Ovary (tissue), 9 donors: ENCODE measurements around the gene ASXL2. TPM values are rescaled to one million over a fixed set of nuclear protein-coding genes. Genes with fewer than 3 reads are reported as not detected.
"Not testable (repeated sequence)": the region's sequence is repeated elsewhere in the genome, so short reads cannot be mapped to it uniquely, and the experiment has no call there.

Source experiments
- DNase-seq, 5 donors: peaks; one replicate each; pipeline ENCODE4 v3.0.0-alpha.2; 2019 to 2020
- H3K27ac ChIP-seq, 2 donors: fragments of 200-600 bp; one replicate each; pipeline versions ENCODE4 v1.5.1 to v1.8.0; 2019 to 2022
- H3K27me3 ChIP-seq: fragments of 200-600 bp; one replicate; pipeline ENCODE4 v1.8.0; 2022
- H3K36me3 ChIP-seq: fragments of 200-600 bp; sonication (generic); one replicate; pipeline ENCODE4 v1.5.1; 2019
- H3K4me1 ChIP-seq: one replicate; pipeline ENCODE4 v1.8.1; 2013; ENCODE audit warnings: mild to moderate bottlenecking, moderate library complexity; ENCODE audit not compliant: insufficient read depth
- H3K4me3 ChIP-seq: fragments of 200-600 bp; sonication (generic); one replicate; pipeline ENCODE4 v1.5.1; 2017
- H3K9me3 ChIP-seq, 2 donors: fragments of 200-600 bp in 1 of 2; sonication (generic) in 1 of 2; one replicate each; pipeline versions ENCODE4 v1.5.1 to v1.8.1; 2013 to 2019; ENCODE audit warnings: mild to moderate bottlenecking in 1 of 2, moderate library complexity in 1 of 2
- EP300 ChIP-seq: sonication (generic); formaldehyde crosslinking; IDR thresholded peaks from one replicate; pipeline ENCODE4 v1.6.1; 2017; ENCODE audit warnings: antibody characterized with exemption
- POLR2A ChIP-seq: fragments of 450-650 bp; IDR thresholded peaks from one replicate; pipeline ENCODE4 v1.6.1; 2017; ENCODE audit warnings: antibody characterized with exemption, mild to moderate bottlenecking, moderate library complexity
- WGBS, 3 donors: extraction: QIAGEN DNeasy Blood & Tissue Kit in 1 of 3; methylation state at CpG; one replicate each; pipeline versions ENCODE4 v1.1.5 to v1.1.7; 2013 to 2017; 5-methylcytosine and 5-hydroxymethylcytosine counted together
- intact Hi-C, 4 donors: fragments of 100-400 bp; cut with DNase I; formaldehyde crosslinking; loops; one replicate each; pipeline versions ENCODE4 v1.11.0 to v1.15.1; 2022 to 2023
- polyA plus RNA-seq, 2 donors: library from polyadenylated mRNA; stranded (reverse); fragments of 200-250 nt in 1 of 2; fragments of 350-450 nt in 1 of 2; fragmentation: Illumina TruSeq in 1 of 2; extraction: RNeasy Lipid Tissue Mini Kit (QIAGEN cat#74804) in 1 of 2; gene quantifications; one replicate each; pipeline ENCODE4 v1.2.3, GENCODE V29; 2013 to 2014
- total RNA-seq, 7 donors: library from RNA; depleted of rRNA in 2 of 7; stranded (reverse); fragments of >200 nt in 2 of 7; fragmentation: NEBNext Ultra II Directional in 3 of 7; extraction: Animal tissue kit (Norgen Biotek cat#: 25700) in 3 of 7; gene quantifications; one replicate each; pipeline versions ENCODE4 v1.1.0 to v1.2.4, GENCODE V29; 2016 to 2023
- TF ChIP-seq, protein P1 (sequence below), 3 donors: fragments of 450-650 bp in 2 of 3; fragments of 200-600 bp in 1 of 3; IDR thresholded peaks; one replicate each; pipeline versions ENCODE4 v1.5.1 to v1.8.0; 2016 to 2022; ENCODE audit warnings: antibody characterized with exemption in 3 of 3, mild to moderate bottlenecking in 1 of 3
- donor health status: DM: no; HTN: no; CAD: no; lungs with moderate emphysema.
- donor health status: DM: no; HTN: no; CAD: no.
- donor health status: Bipolar disorder and iron deficiency.
- donor health status: DM: yes; HTN: yes; CAD: no.
- donor health status: DM: no; HTN: no; CAD: no.
- donor health status: DM: yes; HTN: yes; CAD: no.

ASXL2 gene
- total and polyA plus RNA-seq, 9 donors = 3.0 to 25.0 (median 16.4) TPM

DNA sequence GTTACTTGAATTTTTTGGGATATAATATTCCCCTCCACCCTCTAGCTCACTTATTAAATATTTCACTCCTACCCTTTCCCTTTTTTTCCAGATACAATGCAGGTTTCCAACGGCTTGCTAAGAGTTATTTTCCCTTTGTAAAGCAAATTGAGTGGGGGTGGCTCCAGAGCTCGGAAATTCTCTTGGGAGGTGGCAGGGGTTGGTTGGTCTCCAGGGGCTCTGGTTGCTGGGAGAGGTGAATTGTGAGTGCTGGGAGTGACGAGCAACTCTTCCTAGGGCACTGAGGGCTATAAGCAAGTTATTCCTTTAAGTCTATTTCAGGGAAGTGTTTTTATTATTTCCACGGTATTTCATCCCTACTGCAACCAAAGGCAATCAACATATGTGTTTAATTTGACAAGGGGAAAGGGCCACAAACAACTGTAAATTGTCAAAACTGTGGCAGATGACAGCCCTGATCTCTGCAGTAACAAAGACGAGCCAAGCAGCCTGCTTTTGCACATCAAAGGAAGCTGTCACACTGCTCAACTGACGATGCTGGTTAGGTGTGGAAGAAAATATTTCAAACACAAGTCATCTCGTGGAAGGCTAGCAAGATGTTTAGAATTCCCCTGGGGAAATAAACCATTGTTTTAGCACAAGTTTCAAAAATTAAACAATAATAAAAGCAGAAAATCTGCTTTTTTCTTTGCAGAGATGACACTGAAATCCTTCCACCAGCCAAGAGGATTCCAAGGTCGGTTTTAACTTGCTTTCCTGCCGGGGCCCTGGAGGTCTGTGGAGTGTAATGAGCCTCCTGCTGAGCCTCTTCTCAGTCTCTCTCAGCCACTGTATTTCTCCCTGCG, 34.8 kb upstream of the ASXL2 start:
- no peaks in the 10 kb centered on the region for H3K27me3 ChIP-seq
- H3K4me1 ChIP-seq = no peaks in the 10 kb centered on the region
- no peak for DNase-seq
- TF ChIP-seq, protein P1, sequence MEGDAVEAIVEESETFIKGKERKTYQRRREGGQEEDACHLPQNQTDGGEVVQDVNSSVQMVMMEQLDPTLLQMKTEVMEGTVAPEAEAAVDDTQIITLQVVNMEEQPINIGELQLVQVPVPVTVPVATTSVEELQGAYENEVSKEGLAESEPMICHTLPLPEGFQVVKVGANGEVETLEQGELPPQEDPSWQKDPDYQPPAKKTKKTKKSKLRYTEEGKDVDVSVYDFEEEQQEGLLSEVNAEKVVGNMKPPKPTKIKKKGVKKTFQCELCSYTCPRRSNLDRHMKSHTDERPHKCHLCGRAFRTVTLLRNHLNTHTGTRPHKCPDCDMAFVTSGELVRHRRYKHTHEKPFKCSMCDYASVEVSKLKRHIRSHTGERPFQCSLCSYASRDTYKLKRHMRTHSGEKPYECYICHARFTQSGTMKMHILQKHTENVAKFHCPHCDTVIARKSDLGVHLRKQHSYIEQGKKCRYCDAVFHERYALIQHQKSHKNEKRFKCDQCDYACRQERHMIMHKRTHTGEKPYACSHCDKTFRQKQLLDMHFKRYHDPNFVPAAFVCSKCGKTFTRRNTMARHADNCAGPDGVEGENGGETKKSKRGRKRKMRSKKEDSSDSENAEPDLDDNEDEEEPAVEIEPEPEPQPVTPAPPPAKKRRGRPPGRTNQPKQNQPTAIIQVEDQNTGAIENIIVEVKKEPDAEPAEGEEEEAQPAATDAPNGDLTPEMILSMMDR (IDR thresholded peaks at IDR 0.05) = no peak
- TF ChIP-seq EP300 = no peak
- no peak for TF ChIP-seq POLR2A
- intact Hi-C loops = no loop called here
- 6 to 11% (median 6%) methylated on average over 10 of the region's 10 CpGs for WGBS, 3 donors
- no peak overlapping the region for H3K27ac ChIP-seq
- no peaks in the 10 kb centered on the region for H3K36me3 ChIP-seq
- no peak overlapping the region for H3K4me3 ChIP-seq
- H3K9me3 ChIP-seq = no peaks in the 10 kb centered on the region

DNA sequence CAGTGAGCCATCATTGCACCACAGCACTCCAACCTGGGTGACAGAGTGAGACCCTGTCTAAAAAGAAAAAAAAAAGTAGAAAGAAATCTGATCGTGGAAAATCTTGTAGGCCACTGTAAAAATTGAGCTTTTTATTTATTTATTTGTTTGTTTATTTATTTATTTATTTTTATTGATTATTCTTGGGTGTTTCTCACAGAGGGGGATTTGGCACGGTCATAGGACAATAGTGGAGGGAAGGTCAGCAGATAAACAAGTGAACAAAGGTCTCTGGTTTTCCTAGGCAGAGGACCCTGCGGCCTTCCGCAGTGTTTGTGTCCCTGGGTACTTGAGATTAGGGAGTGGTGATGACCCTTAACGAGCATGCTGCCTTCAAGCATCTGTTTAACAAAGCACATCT, 31.3 kb upstream of the ASXL2 start:
- DNase-seq, intact Hi-C loops, H3K27ac ChIP-seq, H3K36me3 ChIP-seq, H3K9me3 ChIP-seq, H3K4me3 ChIP-seq, H3K4me1 ChIP-seq, H3K27me3 ChIP-seq: not testable (repeated sequence)
- 77 to 78% (median 78%) methylated on average over 5 of the region's 5 CpGs for WGBS, 3 donors

DNA sequence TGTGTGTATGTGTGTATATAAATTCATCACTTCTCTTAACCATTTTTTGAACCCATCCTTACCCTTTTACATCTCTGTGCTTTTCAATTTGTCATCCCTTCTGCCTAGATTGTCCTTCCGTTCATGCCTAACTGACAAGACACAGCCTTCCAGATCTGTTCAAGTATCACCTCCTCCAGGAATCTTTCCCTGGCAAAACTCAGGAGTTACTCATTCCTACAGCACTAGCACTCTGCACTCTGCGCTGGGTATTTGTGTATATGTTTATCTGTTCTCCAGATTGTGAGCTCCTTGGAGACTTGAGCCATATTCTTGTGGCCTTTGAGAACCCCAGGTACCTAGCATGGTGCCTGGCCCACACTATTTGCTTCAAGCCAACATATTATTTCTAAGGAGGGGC, 26.8 kb upstream of the ASXL2 start:
- H3K4me3 ChIP-seq = no peak overlapping the region
- no peak for DNase-seq
- 77 to 88% (median 80%) methylated on average over 2 of the region's 2 CpGs for WGBS, 3 donors

DNA sequence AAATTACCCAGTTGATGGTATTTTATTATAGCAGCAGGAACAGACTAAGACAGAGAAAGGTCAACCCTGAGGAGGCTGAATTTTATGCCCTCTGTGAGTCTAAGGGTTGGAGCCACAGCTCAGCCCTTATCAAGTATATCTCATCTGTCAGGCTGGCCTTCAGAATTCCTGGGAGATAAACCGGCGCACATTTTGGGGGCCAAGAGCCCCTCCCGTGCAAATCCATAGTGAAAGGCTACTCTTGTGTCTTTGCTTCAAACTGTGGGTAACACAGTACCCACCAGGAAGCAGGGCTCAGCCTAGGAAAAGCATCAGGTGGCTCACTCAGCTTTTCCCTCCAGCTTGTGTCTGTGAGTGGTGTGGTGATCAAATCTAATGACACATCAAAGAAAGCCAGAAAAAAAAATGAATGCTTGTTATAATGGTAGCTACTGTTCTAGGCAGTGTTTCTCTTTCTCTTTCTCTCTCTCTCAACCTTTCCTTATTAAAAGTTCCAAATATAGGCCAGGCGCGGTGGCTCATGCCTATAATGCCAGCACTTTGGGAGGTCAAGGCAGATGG, 25.0 kb upstream of the ASXL2 start:
- 61 to 86% (median 69%) methylated on average over 5 of the region's 5 CpGs for WGBS, 3 donors
- TF ChIP-seq, protein P1 (IDR thresholded peaks at IDR 0.05) = no peak
- TF ChIP-seq POLR2A (no peak), EP300 (no peak)
- no peaks in the 10 kb centered on the region for H3K9me3 ChIP-seq
- DNase-seq = no peak
- H3K4me1 ChIP-seq = no peaks in the 10 kb centered on the region
- no peaks in the 10 kb centered on the region for H3K27me3 ChIP-seq
- no peak overlapping the region for H3K4me3 ChIP-seq
- intact Hi-C loops = no loop called here
- H3K36me3 ChIP-seq = no peaks in the 10 kb centered on the region
- H3K27ac ChIP-seq = no peak overlapping the region

More for the DNA sequence above, 26.8 kb upstream of the ASXL2 start:
- Histone ChIP-seq H3K36me3 (no peaks in the 10 kb centered on the region), H3K27me3 (no peaks in the 10 kb centered on the region), H3K4me1 (no peaks in the 10 kb centered on the region), H3K27ac (no peak overlapping the region), H3K9me3 (no peaks in the 10 kb centered on the region)
- TF ChIP-seq POLR2A (no peak), EP300 (no peak)
- TF ChIP-seq, protein P1 (IDR thresholded peaks at IDR 0.05) = no peak
- intact Hi-C loops = no loop called here

DNA sequence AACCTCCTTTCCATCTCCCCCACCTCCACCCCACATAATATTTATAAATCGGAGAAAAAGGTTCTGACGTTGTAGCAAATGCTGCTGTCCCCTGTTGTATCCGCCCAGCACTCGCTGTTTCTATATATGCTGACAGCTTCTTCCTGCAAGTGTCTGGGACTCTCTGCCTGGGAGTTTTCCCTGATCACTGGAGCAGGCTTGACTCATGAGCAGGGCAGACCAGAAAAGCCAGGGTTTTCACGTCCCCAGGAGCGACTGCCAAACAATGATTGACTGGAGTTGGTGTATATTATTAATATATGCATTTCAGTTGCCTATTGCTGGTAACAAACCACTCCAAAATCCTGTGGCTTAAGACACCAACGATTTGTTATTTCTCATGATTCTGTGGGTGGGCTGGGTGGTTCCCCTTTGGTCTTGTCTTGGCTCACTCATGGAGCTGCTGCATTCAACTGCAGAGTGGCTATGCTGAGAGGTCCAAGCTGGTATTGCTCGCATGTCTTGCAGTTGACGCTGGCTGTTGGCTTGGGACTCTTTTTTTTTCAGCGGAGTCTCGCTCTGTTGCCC, 21.2 kb upstream of the ASXL2 start:
- Histone ChIP-seq H3K27me3 (no peaks in the 10 kb centered on the region), H3K36me3 (no peaks in the 10 kb centered on the region), H3K9me3 (no peaks in the 10 kb centered on the region), H3K27ac (no peak overlapping the region), H3K4me1 (no peaks in the 10 kb centered on the region), H3K4me3 (no peak overlapping the region)
- no peak for DNase-seq
- TF ChIP-seq, protein P1 (IDR thresholded peaks at IDR 0.05) = no peak
- TF ChIP-seq EP300 = no peak
- TF ChIP-seq POLR2A = no peak
- 75 to 83% (median 80%) methylated on average over 11 of the region's 11 CpGs for WGBS, 3 donors
- intact Hi-C loops = no loop called here
